Activated CD4-positive, alpha-beta T cell treated with anti-CD3 and anti-CD28 coated beads, Interleukin-2, amount 50 U/mL, for 1 hour (primary cell): ENCODE results near the gene ZNF512.
A peak's percentile ranks its signal among the peaks of the same experiment; 100 is the strongest.
"Not testable (repeated sequence)": the region's sequence is repeated elsewhere in the genome, so short reads cannot be mapped to it uniquely, and the experiment has no call there.

ENCODE experiments used
- DNase-seq: peaks from one replicate; pipeline ENCODE4 v3.0.0-alpha.2; 2020

Gene ZNF512

GRCh38 chr2:27582695-27583389 lies at the start of gene ZNF512:
ZNF512 (plus strand) TSS chr2:27583042; CDS start chr2:27583113, 71 bp downstream.
- DNase-seq: peak; percentile 64

GRCh38 chr2:27537287-27537686 lies 45.6 kb upstream of the ZNF512 start:
- no peak for DNase-seq

GRCh38 chr2:27538839-27539450 lies 43.9 kb upstream of the ZNF512 start:
- not testable (repeated sequence) for DNase-seq

GRCh38 chr2:27539649-27540048 lies 43.2 kb upstream of the ZNF512 start:
- not testable (repeated sequence) for DNase-seq

GRCh38 chr2:27544143-27544821 lies 38.6 kb upstream of the ZNF512 start:
- no peak for DNase-seq

- no peak for DNase-seq
These were observed 37.3 kb upstream of the ZNF512 start for GRCh38 chr2:27545348-27546141.

GRCh38 chr2:27549303-27549702 lies 33.5 kb upstream of the ZNF512 start:
- DNase-seq: no peak

- no peak for DNase-seq
These were observed 31.3 kb upstream of the ZNF512 start for GRCh38 chr2:27551514-27551913.

- no peak for DNase-seq
These were observed 29.9 kb upstream of the ZNF512 start for GRCh38 chr2:27552941-27553340.

GRCh38 chr2:27554451-27554850 lies 28.4 kb upstream of the ZNF512 start:
- not testable (repeated sequence) for DNase-seq

GRCh38 chr2:27559228-27559627 lies 23.6 kb upstream of the ZNF512 start:
- DNase-seq: no peak

- no peak for DNase-seq
These were observed 21.8 kb upstream of the ZNF512 start for GRCh38 chr2:27561060-27561459.

- DNase-seq: no peak
These were observed 16.2 kb upstream of the ZNF512 start for GRCh38 chr2:27566628-27567027.

GRCh38 chr2:27569398-27569797 lies 13.4 kb upstream of the ZNF512 start:
- DNase-seq: no peak

- no peak for DNase-seq
These were observed 11.6 kb upstream of the ZNF512 start for GRCh38 chr2:27571197-27571596.

- DNase-seq: no peak
These were observed 11.2 kb upstream of the ZNF512 start for GRCh38 chr2:27571681-27572080.

- no peak for DNase-seq
These were observed 10.4 kb upstream of the ZNF512 start for GRCh38 chr2:27572439-27572838.

GRCh38 chr2:27572998-27573429 lies 9.8 kb upstream of the ZNF512 start:
- no peak for DNase-seq

- DNase-seq: no peak
These were observed 9.4 kb upstream of the ZNF512 start for GRCh38 chr2:27573452-27573851.

GRCh38 chr2:27581417-27582128 lies 1.3 kb upstream of the ZNF512 start:
- no peak for DNase-seq

GRCh38 chr2:27582129-27582694 lies 630 bp upstream of the ZNF512 start:
- no peak for DNase-seq

- DNase-seq: no peak
These were observed 611 bp downstream of the ZNF512 start for GRCh38 chr2:27583390-27583915.
